GM15510 (cell line): ENCODE data around the gene ZBTB16.

Experiments
- POLR2A ChIP-seq: IDR thresholded peaks from 3 replicates; pipeline ENCODE4 v1.6.1; 2011; ENCODE audit warnings: borderline replicate concordance; ENCODE audit not compliant: insufficient read length; ENCODE audit errors: extremely low read depth

ZBTB16 gene

DNA sequence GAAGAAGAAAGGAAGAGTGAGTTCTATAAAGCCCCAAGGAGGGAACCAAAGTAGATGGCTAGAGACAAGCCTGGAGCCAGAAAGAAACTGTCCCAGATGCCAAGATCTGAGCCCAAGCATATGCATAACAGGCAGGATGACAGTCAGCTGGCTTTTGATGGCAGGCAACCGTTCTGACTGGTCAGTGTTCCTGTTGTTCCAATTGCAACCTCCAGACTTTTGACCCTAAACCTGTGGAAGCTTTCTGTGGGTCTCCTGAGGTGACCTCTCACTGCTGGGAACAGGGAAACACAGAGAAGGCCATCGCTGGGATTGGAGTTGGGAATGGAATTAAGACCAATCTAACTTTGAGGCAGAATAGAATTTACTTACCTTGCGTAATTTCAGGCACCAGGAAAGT lies 215.1 kb downstream of the ZBTB16 start:
- TF ChIP-seq POLR2A, result no peak

DNA sequence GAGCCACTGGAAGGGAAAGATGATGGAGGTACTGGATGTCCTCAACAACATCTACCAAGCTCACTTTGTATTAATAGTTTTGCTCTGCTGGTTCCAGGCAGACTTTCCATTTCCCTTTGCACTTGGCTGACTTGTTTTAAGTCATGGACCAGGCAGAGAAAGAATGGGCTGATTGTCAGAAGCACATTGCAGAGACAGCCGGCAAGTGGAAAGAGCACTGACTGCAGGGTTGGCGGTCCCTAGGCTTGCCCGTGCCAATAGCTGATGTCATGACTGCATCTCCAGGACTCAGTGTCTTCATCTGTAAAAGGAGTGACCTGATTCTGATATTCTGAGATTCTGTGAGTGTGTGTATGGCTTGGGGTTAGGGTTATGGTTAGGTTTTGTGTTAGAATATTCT lies 215.8 kb downstream of the ZBTB16 start:
- no peak for TF ChIP-seq POLR2A

- TF ChIP-seq POLR2A, result no peak
These were observed 216.6 kb downstream of the ZBTB16 start for GRCh38 chr11:114276077-114276476.

- no peak for TF ChIP-seq POLR2A
These were observed 218.3 kb downstream of the ZBTB16 start for GRCh38 chr11:114277637-114278341.

DNA sequence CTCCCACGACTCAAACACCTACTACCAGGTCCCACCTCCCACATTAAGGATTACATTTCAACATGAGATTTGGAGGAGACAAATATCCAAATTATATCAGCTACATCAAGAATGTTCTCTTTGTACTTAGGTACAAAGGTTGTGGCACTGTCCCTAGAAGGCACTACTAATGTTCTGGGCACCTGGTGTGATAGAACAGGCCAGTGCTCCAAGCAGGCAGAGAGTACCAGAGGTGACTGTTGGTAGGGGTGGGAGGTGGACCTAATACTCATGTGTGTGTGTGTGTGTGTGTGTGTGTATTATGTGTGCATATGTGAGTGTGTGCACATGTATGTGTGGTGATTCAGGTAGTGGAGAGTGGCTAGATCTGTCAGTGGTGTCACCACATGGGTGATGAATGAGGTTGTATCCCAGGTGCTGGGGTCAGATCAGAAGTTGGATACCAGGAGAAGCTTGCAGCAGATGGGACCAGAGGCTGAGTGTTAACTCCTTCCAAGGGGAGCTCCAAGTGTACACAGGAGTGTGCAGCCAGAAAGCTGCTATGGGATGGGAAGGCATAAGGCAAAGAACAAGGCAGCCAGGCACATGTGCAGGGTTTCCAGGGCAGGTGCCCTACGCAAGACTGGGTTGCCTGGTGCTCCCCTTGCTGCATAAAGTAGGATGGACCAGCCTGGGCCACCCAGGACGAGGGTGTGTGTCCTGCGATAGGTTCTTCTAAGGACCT lies 219.0 kb downstream of the ZBTB16 start:
- no peak for TF ChIP-seq POLR2A

DNA sequence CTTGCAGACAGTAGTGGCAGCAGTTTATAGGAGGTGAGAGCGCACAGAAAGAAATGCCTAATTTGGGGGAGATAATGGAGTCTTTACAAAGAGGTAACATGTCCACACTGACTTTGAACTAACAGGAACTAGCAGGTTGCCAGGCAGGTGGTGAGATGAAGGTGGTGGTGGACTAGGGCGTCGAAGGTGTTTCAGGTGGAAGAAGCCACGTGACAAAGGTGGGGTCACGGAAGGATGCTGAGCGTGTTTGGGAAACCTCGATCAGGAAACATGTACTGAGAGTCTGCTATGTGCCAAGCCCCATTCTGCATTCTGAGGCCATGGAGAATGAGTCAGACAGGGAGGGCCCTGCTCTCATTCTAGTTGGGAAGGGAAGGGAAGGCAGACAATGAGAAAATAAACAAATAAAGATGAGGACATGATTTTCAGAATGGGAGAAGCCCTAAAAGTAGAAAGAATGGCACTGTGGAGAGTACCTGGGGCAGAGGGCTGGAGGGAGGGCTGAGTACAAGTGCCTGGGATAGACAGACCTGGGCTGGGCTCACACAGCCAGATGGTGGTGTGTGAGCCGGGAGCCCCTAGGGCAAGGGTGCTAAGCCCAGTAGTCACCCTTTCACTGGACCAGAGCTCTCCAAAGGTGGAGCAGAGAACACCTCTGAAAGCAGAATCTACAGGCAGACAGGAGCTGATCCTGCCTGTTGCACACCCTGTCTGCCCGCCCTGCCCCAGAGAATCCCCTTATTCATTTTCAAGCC lies 220.5 kb downstream of the ZBTB16 start:
- no peak for TF ChIP-seq POLR2A

- no peak for TF ChIP-seq POLR2A
These were observed 221.2 kb downstream of the ZBTB16 start for GRCh38 chr11:114280696-114281095.

GRCh38 chr11:114281388-114281956 lies 222.0 kb downstream of the ZBTB16 start:
- TF ChIP-seq POLR2A, result no peak

- no peak for TF ChIP-seq POLR2A
These were observed 223.0 kb downstream of the ZBTB16 start for GRCh38 chr11:114282488-114282887.

- TF ChIP-seq POLR2A, result no peak
These were observed 223.9 kb downstream of the ZBTB16 start for GRCh38 chr11:114283422-114283821.

DNA sequence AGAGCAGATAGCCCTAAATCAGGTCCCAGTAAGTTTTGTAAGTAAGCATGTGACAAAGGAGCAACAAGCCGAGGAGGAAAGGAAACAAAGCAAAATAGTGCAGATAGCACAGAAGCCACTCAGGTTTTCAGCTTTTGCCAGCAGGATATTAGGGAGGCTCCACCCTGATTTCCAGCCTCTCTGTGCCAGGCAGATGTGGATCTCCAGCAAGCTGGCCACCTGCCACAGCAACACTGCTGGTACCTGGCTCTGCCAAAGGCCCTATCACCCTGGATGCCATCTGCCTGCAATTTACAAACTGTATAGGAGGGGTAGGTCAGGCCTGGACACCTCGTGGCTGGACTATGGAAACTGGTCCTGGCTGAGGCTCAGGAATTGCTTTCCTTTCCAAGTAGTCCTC lies 224.5 kb downstream of the ZBTB16 start:
- TF ChIP-seq POLR2A, result no peak

GRCh38 chr11:114284914-114285313 lies 225.4 kb downstream of the ZBTB16 start:
- no peak for TF ChIP-seq POLR2A

GRCh38 chr11:114285599-114285998 lies 226.1 kb downstream of the ZBTB16 start:
- TF ChIP-seq POLR2A, result no peak

DNA sequence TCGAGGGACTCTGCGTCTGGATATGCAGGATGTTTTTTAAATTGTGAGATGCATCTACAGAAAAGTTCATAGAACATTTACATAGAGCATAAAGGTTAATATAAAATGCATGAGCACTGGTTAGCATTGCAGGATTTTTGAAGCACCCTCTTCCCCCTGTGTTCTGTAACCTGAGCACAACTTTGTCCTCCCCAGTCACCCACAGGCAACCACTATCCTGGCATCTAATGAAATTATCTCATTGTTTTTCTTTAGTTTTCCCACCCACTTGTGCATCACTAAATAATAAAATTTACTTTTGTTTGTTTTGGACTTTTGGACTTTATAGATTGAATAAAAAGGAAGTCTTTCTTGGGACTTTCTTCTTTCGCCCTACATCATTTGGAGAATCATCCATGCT lies 226.7 kb downstream of the ZBTB16 start:
- TF ChIP-seq POLR2A, result no peak

DNA sequence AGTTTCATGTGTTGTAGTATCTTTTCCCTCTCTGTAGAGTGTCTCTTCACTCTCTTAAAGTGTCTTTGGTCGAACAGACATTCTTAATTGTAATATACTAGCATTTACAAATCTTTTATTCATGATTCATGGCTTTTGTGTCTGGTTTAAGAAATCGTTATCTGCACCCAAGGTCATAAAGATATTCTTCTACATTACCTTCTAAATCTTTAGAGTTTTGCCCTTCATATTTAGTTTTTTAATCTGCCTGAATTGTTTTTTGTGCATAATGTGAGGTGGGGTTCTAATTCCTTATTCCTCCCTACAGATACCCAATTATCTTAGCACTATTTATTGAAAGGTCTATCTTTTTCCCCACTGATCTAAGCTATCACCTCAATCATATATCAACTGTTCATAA lies 227.6 kb downstream of the ZBTB16 start:
- TF ChIP-seq POLR2A, result no peak
